Measurements from ENCODE around the gene EFL1.
"Not testable (repeated sequence)": the region's sequence is repeated elsewhere in the genome, so short reads cannot be mapped to it uniquely, and the experiment has no call there.

DNA sequence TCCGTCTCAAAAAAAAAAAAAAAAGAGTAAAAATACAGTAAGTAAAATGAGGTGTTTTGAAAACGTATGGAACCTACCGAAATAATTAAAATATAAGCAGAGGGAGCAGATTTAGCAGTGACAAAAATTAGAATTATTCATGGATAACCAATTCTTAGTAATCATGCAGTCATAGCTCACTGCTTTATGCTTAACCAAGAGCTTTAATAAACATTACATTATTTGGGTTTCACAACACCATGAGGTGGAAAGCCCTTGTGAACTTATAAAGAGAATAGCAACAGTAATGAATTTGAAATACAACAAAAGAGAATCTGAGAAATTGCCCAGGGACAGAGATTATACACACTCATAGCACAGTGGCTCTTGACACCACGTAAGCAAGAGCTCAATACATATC lies 70.1 kb downstream of the EFL1 start:
- TF ChIP-seq, protein P1, sequence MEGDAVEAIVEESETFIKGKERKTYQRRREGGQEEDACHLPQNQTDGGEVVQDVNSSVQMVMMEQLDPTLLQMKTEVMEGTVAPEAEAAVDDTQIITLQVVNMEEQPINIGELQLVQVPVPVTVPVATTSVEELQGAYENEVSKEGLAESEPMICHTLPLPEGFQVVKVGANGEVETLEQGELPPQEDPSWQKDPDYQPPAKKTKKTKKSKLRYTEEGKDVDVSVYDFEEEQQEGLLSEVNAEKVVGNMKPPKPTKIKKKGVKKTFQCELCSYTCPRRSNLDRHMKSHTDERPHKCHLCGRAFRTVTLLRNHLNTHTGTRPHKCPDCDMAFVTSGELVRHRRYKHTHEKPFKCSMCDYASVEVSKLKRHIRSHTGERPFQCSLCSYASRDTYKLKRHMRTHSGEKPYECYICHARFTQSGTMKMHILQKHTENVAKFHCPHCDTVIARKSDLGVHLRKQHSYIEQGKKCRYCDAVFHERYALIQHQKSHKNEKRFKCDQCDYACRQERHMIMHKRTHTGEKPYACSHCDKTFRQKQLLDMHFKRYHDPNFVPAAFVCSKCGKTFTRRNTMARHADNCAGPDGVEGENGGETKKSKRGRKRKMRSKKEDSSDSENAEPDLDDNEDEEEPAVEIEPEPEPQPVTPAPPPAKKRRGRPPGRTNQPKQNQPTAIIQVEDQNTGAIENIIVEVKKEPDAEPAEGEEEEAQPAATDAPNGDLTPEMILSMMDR (conservative IDR thresholded peaks at IDR 0.05; ENCODE audit: low read length), result not testable (repeated sequence)
- not testable (repeated sequence) for TF ChIP-seq EZH2phosphoT487 (IDR thresholded peaks at IDR 0.05; ENCODE audit: borderline replicate concordance, low read depth, low read length)

Data from OCI-LY7 (cell line).